Tibial nerve (tissue), 3 donors: Measurements from ENCODE around the gene ZNF385D.

ENCODE experiments used
- POLR2A ChIP-seq, 2 donors: fragments of 450-650 bp; IDR thresholded peaks; one replicate each; pipeline ENCODE4 v1.6.1; 2017; ENCODE audit warnings: antibody characterized with exemption in 2 of 2, mild to moderate bottlenecking in 2 of 2, moderate library complexity in 2 of 2
- TF ChIP-seq, protein P1 (sequence below), 5 experiments: fragments of 200-600 bp in 3 of 5; fragments of 450-650 bp in 2 of 5; sonication (generic) in 3 of 5; IDR thresholded peaks; one replicate each; pipeline ENCODE4 v1.5.1; 2016 to 2019; ENCODE audit warnings: antibody characterized with exemption in 5 of 5, mild to moderate bottlenecking in 3 of 5, moderate library complexity in 2 of 5

DNA sequence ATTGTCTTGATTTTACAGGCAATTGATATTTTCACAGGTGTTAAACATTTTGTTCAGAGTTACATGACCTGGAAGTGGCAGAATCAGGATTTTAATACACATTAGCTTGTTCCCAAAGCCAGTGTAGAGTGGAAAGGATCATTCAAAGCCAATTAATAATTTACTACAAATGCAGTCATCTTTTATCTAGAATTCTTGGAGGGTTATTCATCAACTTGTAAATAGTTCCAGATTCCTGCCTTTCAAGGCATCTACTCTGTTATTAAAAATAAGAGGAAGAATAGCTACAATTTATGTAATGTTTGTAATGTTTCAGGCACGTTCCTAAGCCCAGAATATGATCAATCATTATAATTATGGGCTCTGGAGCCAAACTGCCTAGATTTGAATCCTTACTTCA, 358.5 kb downstream of the ZNF385D start:
- TF ChIP-seq POLR2A (IDR thresholded peaks at IDR 0.05), result no peak
- TF ChIP-seq, protein P1, sequence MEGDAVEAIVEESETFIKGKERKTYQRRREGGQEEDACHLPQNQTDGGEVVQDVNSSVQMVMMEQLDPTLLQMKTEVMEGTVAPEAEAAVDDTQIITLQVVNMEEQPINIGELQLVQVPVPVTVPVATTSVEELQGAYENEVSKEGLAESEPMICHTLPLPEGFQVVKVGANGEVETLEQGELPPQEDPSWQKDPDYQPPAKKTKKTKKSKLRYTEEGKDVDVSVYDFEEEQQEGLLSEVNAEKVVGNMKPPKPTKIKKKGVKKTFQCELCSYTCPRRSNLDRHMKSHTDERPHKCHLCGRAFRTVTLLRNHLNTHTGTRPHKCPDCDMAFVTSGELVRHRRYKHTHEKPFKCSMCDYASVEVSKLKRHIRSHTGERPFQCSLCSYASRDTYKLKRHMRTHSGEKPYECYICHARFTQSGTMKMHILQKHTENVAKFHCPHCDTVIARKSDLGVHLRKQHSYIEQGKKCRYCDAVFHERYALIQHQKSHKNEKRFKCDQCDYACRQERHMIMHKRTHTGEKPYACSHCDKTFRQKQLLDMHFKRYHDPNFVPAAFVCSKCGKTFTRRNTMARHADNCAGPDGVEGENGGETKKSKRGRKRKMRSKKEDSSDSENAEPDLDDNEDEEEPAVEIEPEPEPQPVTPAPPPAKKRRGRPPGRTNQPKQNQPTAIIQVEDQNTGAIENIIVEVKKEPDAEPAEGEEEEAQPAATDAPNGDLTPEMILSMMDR (IDR thresholded peaks at IDR 0.05), result no peak
